ENCODE data around the gene PGM1. TPM values are rescaled to one million over a fixed set of nuclear protein-coding genes. Genes with fewer than 3 reads are reported as not detected.

The PGM1 gene
- total RNA-seq, 1 donor from 2014 or later: 32.9 TPM

DNA sequence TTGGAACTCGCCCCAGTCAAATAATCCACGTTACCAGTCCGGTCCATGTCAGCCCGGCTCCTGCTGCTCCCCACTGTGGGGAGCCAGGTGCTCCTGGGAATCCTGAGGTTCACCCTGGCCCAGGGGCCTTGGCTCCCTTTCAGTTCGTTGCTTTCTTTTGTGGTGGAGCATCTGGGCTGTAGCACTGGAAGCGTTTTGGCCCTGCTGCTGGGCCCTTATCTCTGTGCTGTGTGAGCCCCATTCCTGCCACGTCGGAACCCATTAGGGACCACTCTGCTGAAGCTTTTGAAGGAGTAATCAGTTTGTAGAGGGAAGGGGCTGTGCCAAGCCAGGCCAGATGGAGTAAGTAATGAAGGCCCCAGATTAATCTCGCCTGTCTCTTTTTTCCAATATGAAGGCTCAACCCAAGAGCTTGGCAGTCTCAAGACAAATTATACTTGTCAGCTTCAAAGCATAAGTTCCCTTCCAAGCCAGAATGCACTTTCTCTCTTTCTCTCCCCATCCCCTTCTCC is 82.3 kb downstream of the PGM1 start:
- Mint-ChIP-seq H3K27ac (no peak overlapping the region), H3K4me3 (no peak overlapping the region), H3K4me1 (ENCODE audit: unreplicated experiment) (peaks cover 22% of the 10 kb centered on the region), H3K36me3 (no peaks in the 10 kb centered on the region), H3K9me3 (no peaks in the 10 kb centered on the region), H3K27me3 (no peaks in the 10 kb centered on the region)
- TF ChIP-seq CTCF (conservative IDR thresholded peaks at IDR 0.05): no peak
- no peak for DNase-seq (ENCODE audit: extremely low spot score, unreplicated experiment)

GRCh38 chr1:63677497-63677896 is 84.3 kb downstream of the PGM1 start:
- no peak for TF ChIP-seq CTCF (conservative IDR thresholded peaks at IDR 0.05)
- DNase-seq (ENCODE audit: extremely low spot score, unreplicated experiment): no peak
- Mint-ChIP-seq H3K36me3 (no peaks in the 10 kb centered on the region), H3K4me3 (no peak overlapping the region), H3K4me1 (ENCODE audit: unreplicated experiment) (peaks cover 22% of the 10 kb centered on the region), H3K27ac (no peak overlapping the region), H3K27me3 (no peaks in the 10 kb centered on the region), H3K9me3 (no peaks in the 10 kb centered on the region)

DNA sequence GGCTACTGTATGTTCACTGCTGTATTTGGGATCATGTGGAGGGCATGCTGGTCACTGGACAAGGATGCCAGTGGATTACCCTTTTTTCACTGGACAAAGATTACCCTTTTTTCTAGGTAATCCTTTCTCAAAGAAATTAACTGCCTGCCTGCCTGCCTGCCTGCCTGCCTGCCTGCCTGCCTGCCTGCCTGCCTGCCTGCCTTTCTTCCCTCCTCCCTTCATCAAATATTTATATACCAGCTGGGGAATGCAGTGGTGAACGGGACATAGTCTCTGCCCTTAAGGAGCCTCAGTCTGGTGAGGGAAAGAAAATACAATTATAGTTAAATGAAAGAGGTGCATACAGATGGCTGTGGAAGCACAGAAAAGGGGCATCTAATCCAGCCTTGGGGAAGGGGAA is 85.0 kb downstream of the PGM1 start:
- no peak overlapping the region for H3K27ac Mint-ChIP-seq
- H3K4me3 Mint-ChIP-seq: no peak overlapping the region
- DNase-seq (ENCODE audit: extremely low spot score, unreplicated experiment): no peak
- H3K36me3 Mint-ChIP-seq: no peaks in the 10 kb centered on the region
- peaks cover 5% of the 10 kb centered on the region for H3K27me3 Mint-ChIP-seq
- TF ChIP-seq CTCF (conservative IDR thresholded peaks at IDR 0.05): no peak
- no peaks in the 10 kb centered on the region for H3K9me3 Mint-ChIP-seq
- H3K4me1 Mint-ChIP-seq (ENCODE audit: unreplicated experiment): peaks cover 22% of the 10 kb centered on the region

- Mint-ChIP-seq H3K9me3 (no peaks in the 10 kb centered on the region), H3K36me3 (no peaks in the 10 kb centered on the region), H3K4me3 (no peak overlapping the region), H3K27me3 (peaks cover 5% of the 10 kb centered on the region), H3K4me1 (ENCODE audit: unreplicated experiment) (peaks cover 22% of the 10 kb centered on the region), H3K27ac (no peak overlapping the region)
- DNase-seq (ENCODE audit: extremely low spot score, unreplicated experiment): no peak
- TF ChIP-seq CTCF (conservative IDR thresholded peaks at IDR 0.05): no peak
Observed at GRCh38 chr1:63679076-63679475, 85.9 kb downstream of the PGM1 start.

- no peak for TF ChIP-seq CTCF (conservative IDR thresholded peaks at IDR 0.05)
- H3K4me1 Mint-ChIP-seq (ENCODE audit: unreplicated experiment): peaks cover 16% of the 10 kb centered on the region
- H3K36me3 Mint-ChIP-seq: no peaks in the 10 kb centered on the region
- H3K27me3 Mint-ChIP-seq: peaks cover 5% of the 10 kb centered on the region
- no peaks in the 10 kb centered on the region for H3K9me3 Mint-ChIP-seq
- no peak overlapping the region for H3K27ac Mint-ChIP-seq
- H3K4me3 Mint-ChIP-seq: no peak overlapping the region
- no peak for DNase-seq (ENCODE audit: extremely low spot score, unreplicated experiment)
Observed at GRCh38 chr1:63679589-63679988, 86.4 kb downstream of the PGM1 start.

- DNase-seq (ENCODE audit: extremely low spot score, unreplicated experiment): no peak
- no peak for TF ChIP-seq CTCF (conservative IDR thresholded peaks at IDR 0.05)
- H3K27me3 Mint-ChIP-seq: peaks cover 9% of the 10 kb centered on the region
- H3K27ac Mint-ChIP-seq: no peak overlapping the region
- H3K4me3 Mint-ChIP-seq: no peak overlapping the region
- H3K4me1 Mint-ChIP-seq (ENCODE audit: unreplicated experiment): no peaks in the 10 kb centered on the region
- H3K9me3 Mint-ChIP-seq: no peaks in the 10 kb centered on the region
- no peaks in the 10 kb centered on the region for H3K36me3 Mint-ChIP-seq
Observed at GRCh38 chr1:63682936-63683335, 89.7 kb downstream of the PGM1 start.
